ENCODE results near the gene TTLL12. TPM values are rescaled to one million over a fixed set of nuclear protein-coding genes. Genes with fewer than 3 reads are reported as not detected.
"Not testable (repeated sequence)": the region's sequence is repeated elsewhere in the genome, so short reads cannot be mapped to it uniquely, and the experiment has no call there.

Gene TTLL12
- total RNA-seq, 2 donors from 2014 or later = 13.9 to 16.0 TPM

GRCh38 chr22:43145371-43145770, 41.6 kb downstream of the TTLL12 start:
- DNase-seq (ENCODE audit: low spot score); intact Hi-C loops (cut with DNase I): not testable (repeated sequence)

- intact Hi-C loops (cut with DNase I) = no loop called here
- DNase-seq (ENCODE audit: low spot score) = no peak
Measured at GRCh38 chr22:43144949-43145348, 42.0 kb downstream of the TTLL12 start.

- intact Hi-C loops (cut with DNase I) = no loop called here
- DNase-seq (ENCODE audit: low spot score) = peak; percentile 96
Measured at GRCh38 chr22:43142880-43143562, 43.9 kb downstream of the TTLL12 start, which contains the start of gene MCAT. MCAT (minus strand) TSS chr22:43143398; CDS start chr22:43143348, 50 bp downstream.

- intact Hi-C loops (cut with DNase I) = no loop called here
Measured at GRCh38 chr22:43136801-43137200, 50.1 kb downstream of the TTLL12 start.

GRCh38 chr22:43136255-43136654, 50.7 kb downstream of the TTLL12 start:
- intact Hi-C loops (cut with DNase I) = no loop called here
- no peak for DNase-seq (ENCODE audit: low spot score)

More at GRCh38 chr22:43136801-43137200, 50.1 kb downstream of the TTLL12 start:
- DNase-seq (ENCODE audit: low spot score) = no peak

GRCh38 chr22:43135565-43135964, 51.4 kb downstream of the TTLL12 start:
- DNase-seq (ENCODE audit: low spot score) = no peak
- intact Hi-C loops (cut with DNase I) = no loop called here

- no peak for DNase-seq (ENCODE audit: low spot score)
- intact Hi-C loops (cut with DNase I) = no loop called here
Measured at GRCh38 chr22:43134553-43134952, 52.4 kb downstream of the TTLL12 start.

GRCh38 chr22:43133401-43133800, 53.5 kb downstream of the TTLL12 start:
- intact Hi-C loops (cut with DNase I) = no loop called here

GRCh38 chr22:43131773-43132501, 55.0 kb downstream of the TTLL12 start:
- intact Hi-C loops (cut with DNase I) = no loop called here
- DNase-seq (ENCODE audit: low spot score) = peak; percentile 87

More at GRCh38 chr22:43133401-43133800, 53.5 kb downstream of the TTLL12 start:
- no peak for DNase-seq (ENCODE audit: low spot score)

- intact Hi-C loops (cut with DNase I) = no loop called here
- no peak for DNase-seq (ENCODE audit: low spot score)
Measured at GRCh38 chr22:43129426-43130425, 57.2 kb downstream of the TTLL12 start.

GRCh38 chr22:43128928-43129424, 58.0 kb downstream of the TTLL12 start:
- intact Hi-C loops (cut with DNase I) = no loop called here
- no peak for DNase-seq (ENCODE audit: low spot score)

- DNase-seq (ENCODE audit: low spot score) = no peak
- intact Hi-C loops (cut with DNase I) = no loop called here
Measured at GRCh38 chr22:43128116-43128515, 58.8 kb downstream of the TTLL12 start.

- DNase-seq (ENCODE audit: low spot score) = no peak
- intact Hi-C loops (cut with DNase I) = no loop called here
Measured at GRCh38 chr22:43127166-43127908, 59.6 kb downstream of the TTLL12 start.

- no peak for DNase-seq (ENCODE audit: low spot score)
- intact Hi-C loops (cut with DNase I) = no loop called here
Measured at GRCh38 chr22:43126501-43127165, 60.3 kb downstream of the TTLL12 start.

GRCh38 chr22:43118953-43119458, 67.9 kb downstream of the TTLL12 start:
- intact Hi-C loops (cut with DNase I) = no loop called here
- DNase-seq (ENCODE audit: low spot score) = no peak

GRCh38 chr22:43118024-43118849, 68.7 kb downstream of the TTLL12 start:
- intact Hi-C loops (cut with DNase I) = no loop called here
- DNase-seq (ENCODE audit: low spot score) = no peak

- intact Hi-C loops (cut with DNase I) = no loop called here
- no peak for DNase-seq (ENCODE audit: low spot score)
Measured at GRCh38 chr22:43116932-43117331, 70.0 kb downstream of the TTLL12 start.
